D721Med (cell line): ENCODE data around the gene BCAS3.

Source experiments
- DNase-seq: peaks from one replicate; pipeline ENCODE4 v3.0.0; 2011; ENCODE audit warnings: low spot score; ENCODE audit not compliant: insufficient read length
- FAIRE-seq: peaks from 2 replicates; lab custom pipeline; 2011; peaks lifted over from hg19 to GRCh38; lab: Jason Lieb, UNC
- TF ChIP-seq, protein P1 (sequence below): IDR thresholded peaks from 2 replicates; pipeline ENCODE4 v1.5.1; 2012; ENCODE audit warnings: mild to moderate bottlenecking, control low read depth; ENCODE audit not compliant: insufficient read depth; ENCODE audit errors: missing control alignments

The BCAS3 gene

DNA sequence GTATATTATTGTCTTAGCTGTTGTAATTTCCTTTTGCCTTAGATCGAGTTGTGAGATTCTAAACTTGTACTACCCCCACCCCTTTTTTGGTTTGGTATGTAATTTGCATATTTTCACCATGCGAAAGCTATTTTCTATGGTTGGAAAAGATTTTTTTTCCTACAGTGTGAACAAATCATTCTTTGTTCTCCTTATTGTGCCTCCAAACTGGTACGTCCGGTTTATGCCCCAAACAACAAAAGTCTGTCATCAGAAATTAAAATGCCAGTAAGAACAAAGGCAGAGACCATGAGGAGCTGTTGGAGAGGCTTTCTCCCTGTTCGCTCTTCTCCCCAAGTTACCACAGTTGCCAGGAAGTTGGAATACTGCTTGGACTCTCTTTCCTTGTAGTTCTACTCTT is 66.1 kb downstream of the BCAS3 start:
- DNase-seq (no peak), FAIRE-seq (no peak)
- TF ChIP-seq, protein P1, sequence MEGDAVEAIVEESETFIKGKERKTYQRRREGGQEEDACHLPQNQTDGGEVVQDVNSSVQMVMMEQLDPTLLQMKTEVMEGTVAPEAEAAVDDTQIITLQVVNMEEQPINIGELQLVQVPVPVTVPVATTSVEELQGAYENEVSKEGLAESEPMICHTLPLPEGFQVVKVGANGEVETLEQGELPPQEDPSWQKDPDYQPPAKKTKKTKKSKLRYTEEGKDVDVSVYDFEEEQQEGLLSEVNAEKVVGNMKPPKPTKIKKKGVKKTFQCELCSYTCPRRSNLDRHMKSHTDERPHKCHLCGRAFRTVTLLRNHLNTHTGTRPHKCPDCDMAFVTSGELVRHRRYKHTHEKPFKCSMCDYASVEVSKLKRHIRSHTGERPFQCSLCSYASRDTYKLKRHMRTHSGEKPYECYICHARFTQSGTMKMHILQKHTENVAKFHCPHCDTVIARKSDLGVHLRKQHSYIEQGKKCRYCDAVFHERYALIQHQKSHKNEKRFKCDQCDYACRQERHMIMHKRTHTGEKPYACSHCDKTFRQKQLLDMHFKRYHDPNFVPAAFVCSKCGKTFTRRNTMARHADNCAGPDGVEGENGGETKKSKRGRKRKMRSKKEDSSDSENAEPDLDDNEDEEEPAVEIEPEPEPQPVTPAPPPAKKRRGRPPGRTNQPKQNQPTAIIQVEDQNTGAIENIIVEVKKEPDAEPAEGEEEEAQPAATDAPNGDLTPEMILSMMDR: no peak

DNA sequence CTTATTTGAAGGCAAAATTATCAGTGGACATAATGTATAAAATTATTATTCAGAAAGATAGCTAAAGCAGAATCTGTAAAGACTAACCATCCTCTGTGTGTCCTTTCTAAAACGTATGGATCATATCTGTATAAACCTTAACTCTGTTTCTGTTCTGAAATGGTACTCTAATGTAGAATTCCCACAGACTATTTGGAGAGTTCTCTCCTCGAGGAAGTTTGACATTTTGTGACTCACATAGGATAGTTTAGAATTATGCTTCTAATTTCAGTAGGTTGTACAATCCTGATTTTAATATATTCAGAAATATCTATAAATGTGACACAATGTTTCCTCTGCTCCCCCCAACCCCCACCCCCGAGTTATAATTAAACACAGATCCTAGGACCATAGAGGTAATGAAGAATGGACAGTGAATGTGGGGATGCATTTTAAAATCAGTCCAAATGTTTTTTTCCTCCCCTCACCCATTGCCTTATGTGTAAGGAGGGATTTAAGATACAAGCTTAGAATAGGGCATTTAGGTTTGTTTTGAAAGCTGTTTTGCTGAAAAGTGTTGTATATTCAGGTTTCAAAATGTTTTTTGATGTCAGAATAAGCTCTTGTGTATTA is 66.8 kb downstream of the BCAS3 start:
- no peak for DNase-seq
- no peak for FAIRE-seq
- TF ChIP-seq, protein P1: no peak

DNA sequence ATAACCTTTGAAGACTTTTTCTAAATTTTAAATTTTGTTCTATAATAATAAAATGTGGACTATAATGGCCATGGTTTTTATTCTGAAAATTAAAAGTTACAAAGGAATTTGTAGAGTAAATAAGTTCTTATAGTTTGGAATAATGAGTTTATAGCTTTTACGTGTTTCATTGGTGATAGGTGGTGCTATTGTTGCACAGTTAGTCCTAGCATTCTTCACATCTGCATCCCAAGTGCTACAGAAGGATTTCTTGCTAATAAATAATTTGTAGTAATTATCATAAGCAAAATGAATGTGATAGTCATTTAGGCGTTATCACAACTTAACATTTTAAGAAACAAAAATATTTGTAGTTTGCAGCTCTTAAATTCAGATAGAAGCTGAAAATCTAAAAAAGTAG is 67.9 kb downstream of the BCAS3 start:
- no peak for DNase-seq
- TF ChIP-seq, protein P1: no peak
- FAIRE-seq: no peak

DNA sequence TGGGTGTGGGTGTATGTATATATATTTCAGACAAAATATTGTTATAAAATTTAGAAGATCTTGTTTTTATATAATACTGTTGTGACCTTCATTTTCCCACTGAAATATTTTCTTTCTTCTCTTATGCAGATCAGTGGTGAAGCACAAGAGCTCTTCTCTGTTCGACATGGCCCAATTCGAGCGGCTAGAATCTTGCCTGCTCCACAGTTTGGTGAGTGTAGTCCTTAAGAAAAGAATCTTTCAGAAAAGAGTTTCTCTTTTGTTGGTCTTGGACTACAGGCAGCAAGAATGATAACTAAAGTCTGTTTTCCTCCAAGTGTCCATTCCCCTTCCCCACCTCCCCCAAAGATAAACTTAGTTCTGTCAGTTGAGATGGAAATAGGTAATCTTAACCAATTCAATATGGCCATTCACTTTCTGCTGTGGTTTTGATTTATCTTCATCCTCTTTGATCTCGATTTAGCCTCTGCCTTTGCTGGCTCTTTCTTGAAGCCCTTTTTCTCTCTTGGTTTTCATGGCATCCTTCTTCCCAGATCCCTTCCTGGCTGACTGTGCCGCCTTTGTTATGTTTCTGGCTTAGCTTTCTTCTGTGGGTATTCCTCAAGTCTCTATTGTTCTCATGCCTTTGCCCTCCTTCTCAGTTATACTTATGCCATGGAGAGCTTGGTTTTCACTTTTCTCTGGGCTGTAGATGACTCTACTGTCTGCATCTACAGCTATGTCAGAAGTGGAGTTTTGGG is 69.6 kb downstream of the BCAS3 start:
- no peak for DNase-seq
- TF ChIP-seq, protein P1: no peak
- FAIRE-seq: no peak

DNA sequence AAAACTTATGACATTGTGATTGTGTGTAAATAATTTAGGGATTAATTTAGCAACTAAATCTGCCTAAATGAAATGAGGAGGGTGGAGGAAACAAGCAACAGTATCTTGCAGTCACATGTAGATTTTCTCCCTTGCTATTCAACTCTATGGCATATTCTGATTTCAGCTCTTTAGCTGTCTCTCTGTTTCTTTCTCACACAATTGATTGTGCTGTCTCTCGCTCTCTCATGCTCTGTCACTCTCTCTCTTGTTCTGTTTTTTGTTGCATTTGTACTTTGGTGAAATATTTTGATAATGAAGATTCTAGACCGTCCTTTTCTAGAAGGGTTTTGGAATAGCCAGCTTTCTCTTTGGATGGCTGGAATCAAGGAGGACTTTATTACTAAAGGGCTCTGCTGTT is 70.6 kb downstream of the BCAS3 start:
- no peak for FAIRE-seq
- DNase-seq: no peak
- TF ChIP-seq, protein P1: no peak

DNA sequence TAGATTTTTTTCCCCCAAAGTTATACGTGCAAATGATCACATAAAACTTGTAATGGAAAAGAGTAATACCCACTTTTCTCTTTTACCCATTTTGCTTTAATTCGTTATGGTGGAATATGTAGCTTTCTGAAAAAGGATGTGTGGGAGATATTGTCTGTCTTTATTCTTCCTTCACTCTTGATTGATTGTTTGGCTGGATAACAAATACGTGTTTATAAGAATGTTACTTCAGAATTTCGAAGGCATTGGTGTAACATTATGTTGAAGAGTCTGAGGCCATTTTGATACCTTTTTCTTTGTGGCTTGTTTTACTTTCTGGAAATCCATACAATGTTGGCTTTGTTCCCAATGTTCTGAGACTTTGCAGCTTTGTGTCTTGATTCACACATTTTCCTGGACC is 71.4 kb downstream of the BCAS3 start:
- no peak for FAIRE-seq
- DNase-seq: no peak
- TF ChIP-seq, protein P1: no peak

DNA sequence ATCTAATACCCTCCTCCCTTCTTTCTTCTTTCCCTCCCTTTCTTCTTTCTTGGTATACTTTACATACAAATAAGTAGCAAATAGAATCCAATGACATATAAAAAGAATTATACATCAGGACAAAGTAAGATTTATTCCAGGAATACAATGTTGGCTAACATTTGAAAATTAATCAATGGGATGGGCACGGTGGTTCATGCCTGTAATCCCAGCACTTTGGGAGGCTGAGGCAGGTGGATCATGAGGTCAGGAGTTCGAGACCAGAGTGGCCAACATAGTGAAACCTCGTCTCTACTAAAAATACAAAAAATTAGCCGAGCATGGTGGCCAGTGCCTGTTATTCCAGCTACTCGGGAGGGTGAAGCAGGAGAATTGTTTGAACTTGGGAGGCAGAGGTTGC is 72.1 kb downstream of the BCAS3 start:
- TF ChIP-seq, protein P1: no peak
- DNase-seq: no peak
- no peak for FAIRE-seq
